GM12878 (cell line): ENCODE data around the gene SLC1A2. TPM values are rescaled to one million over a fixed set of nuclear protein-coding genes. Genes with fewer than 3 reads are reported as not detected.
A peak's percentile ranks its signal among the peaks of the same experiment; 100 is the strongest.

ENCODE experiments used
- BHLHE40 ChIP-seq, 2 experiments: fragments of 450-650 bp in 1 of 2; IDR thresholded peaks; 2 replicates each; pipeline ENCODE4 v1.6.1; 2011 to 2017; ENCODE audit warnings: low read depth in 2 of 2, borderline replicate concordance in 1 of 2, improper control_type of control experiment in 1 of 2, low read length in 1 of 2, mild to moderate bottlenecking in 1 of 2
- CBFB ChIP-seq: IDR thresholded peaks from 2 replicates; pipeline ENCODE4 v1.6.1; 2016; ENCODE audit warnings: antibody characterized with exemption, low read depth
- GATAD2B ChIP-seq: fragments of 450-650 bp; conservative IDR thresholded peaks from 2 replicates; pipeline ENCODE4 v1.6.1; 2017; ENCODE audit warnings: low read depth, mild to moderate bottlenecking, moderate library complexity
- IKZF1 ChIP-seq: fragments of 450-650 bp; conservative IDR thresholded peaks from 2 replicates; pipeline ENCODE4 v1.6.1; 2017; ENCODE audit warnings: antibody characterized with exemption, mild to moderate bottlenecking
- NR2C1 ChIP-seq: fragments of 450-650 bp; IDR thresholded peaks from 2 replicates; pipeline ENCODE4 v1.6.1; 2017; ENCODE audit warnings: antibody characterized with exemption, mild to moderate bottlenecking, moderate library complexity
- RAD51 ChIP-seq: fragments of 450-650 bp; IDR thresholded peaks from 2 replicates; pipeline ENCODE4 v1.6.1; 2016; ENCODE audit warnings: moderate library complexity, mild to moderate bottlenecking, inconsistent platforms
- RCOR1 ChIP-seq: conservative IDR thresholded peaks from 2 replicates; pipeline ENCODE4 v1.6.1; 2012; ENCODE audit warnings: low read depth, low read length, improper control_type of control experiment
- RUNX3 ChIP-seq: IDR thresholded peaks from 2 replicates; pipeline ENCODE4 v1.6.1; 2012; ENCODE audit warnings: low read length, inconsistent platforms
- SUZ12 ChIP-seq: fragments of 200-600 bp; sonication (generic); IDR thresholded peaks from one replicate; pipeline ENCODE4 v1.6.1; 2018; ENCODE audit warnings: antibody characterized with exemption, mild to moderate bottlenecking; ENCODE audit not compliant: unreplicated experiment
- TCF3 ChIP-seq: IDR thresholded peaks from 2 replicates; pipeline ENCODE4 v1.6.1; 2012; ENCODE audit warnings: low read depth, mild to moderate bottlenecking, low read length, borderline replicate concordance; ENCODE audit not compliant: insufficient read depth
- YY1 ChIP-seq: IDR thresholded peaks from 2 replicates; pipeline ENCODE4 v1.6.1; 2011; ENCODE audit warnings: low read depth, mild to moderate bottlenecking, low read length
- polyA plus RNA-seq, 11 experiments: library from polyadenylated mRNA; depleted of rRNA in 4 of 11; unstranded in 6 of 11; stranded (reverse) in 5 of 11; fragments of >200 nt; fragmentation: Nextera tagmentation in 4 of 11; fragmentation: Illumina TruSeq in 1 of 11; extraction: Ambion mirVana in 4 of 11; extraction: Trizol in 1 of 11; gene quantifications; 1 replicate in 1 of 11; 2 replicates in 10 of 11; pipeline versions ENCODE4 v1.2.1 to v1.2.3, GENCODE V29; 2011 to 2016; ENCODE audit warnings: inconsistent platforms in 2 of 11, missing spikeins in 2 of 11, low read depth in 1 of 11
- total RNA-seq, 4 experiments: library from RNA; depleted of rRNA in 3 of 4; stranded (reverse); fragments of >200 nt in 3 of 4; fragmentation: Illumina TruSeq in 1 of 4; extraction: Trizol in 1 of 4; gene quantifications; 2 replicates each; pipeline versions ENCODE4 v1.2.1 to v1.2.3, GENCODE V29; 2013 to 2021
- TF ChIP-seq, protein P1 (sequence below): fragments of 450-650 bp; formaldehyde crosslinking; IDR thresholded peaks from 2 replicates; pipeline ENCODE4 v1.5.0; 2022; ENCODE audit warnings: mild to moderate bottlenecking, missing genetic modification characterization
- TF ChIP-seq, protein P2 (sequence below): IDR thresholded peaks from 2 replicates; pipeline ENCODE4 v1.6.1; 2012; ENCODE audit warnings: low read depth, low read length, improper control_type of control experiment
- TF ChIP-seq, protein P3 (sequence below): fragments of 450-650 bp; IDR thresholded peaks from 2 replicates; pipeline ENCODE4 v1.6.1; 2016; ENCODE audit warnings: mild to moderate bottlenecking
- TF ChIP-seq, protein P4 (sequence below): IDR thresholded peaks from 2 replicates; pipeline ENCODE4 v1.6.1; 2012; ENCODE audit warnings: low read depth, low read length, improper control_type of control experiment
- TF ChIP-seq, protein P5 (sequence below): fragments of 450-650 bp; formaldehyde crosslinking; IDR thresholded peaks from 2 replicates; pipeline ENCODE4 v1.4.0; 2022; ENCODE audit warnings: mild to moderate bottlenecking, moderate library complexity
- TF ChIP-seq, protein P6 (sequence below): fragments of 150-350 bp; IDR thresholded peaks from 2 replicates; pipeline ENCODE4 v1.6.1; 2016; ENCODE audit warnings: low read depth, low read length

SLC1A2 gene
- total and polyA plus RNA-seq, 10 of the 15 experiments (the other 5 are each of a cell fraction or from before 2014, with no cell fraction given): 0.01 to 0.84 (median 0.22) TPM; not detected in 1

DNA sequence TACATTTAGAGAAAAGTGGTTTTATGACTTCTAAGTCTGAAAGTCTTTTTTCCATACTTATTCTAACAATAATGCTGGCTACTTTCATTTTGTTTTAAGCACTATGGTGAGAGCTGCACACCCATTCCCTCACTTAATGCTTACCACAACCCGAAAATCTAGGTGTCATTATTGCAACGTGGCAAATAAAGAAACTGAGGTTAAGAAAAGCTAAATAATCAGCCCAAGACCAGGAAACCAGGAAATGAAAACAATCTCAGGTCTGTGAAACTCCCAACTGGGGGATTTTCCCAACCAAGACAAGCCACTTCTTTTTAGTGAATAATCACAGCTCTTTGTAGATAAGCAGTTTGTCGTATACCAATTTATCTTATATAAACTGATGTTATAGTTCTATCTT is 126.3 kb downstream of the SLC1A2 start (continued):
- TF ChIP-seq, protein P1, sequence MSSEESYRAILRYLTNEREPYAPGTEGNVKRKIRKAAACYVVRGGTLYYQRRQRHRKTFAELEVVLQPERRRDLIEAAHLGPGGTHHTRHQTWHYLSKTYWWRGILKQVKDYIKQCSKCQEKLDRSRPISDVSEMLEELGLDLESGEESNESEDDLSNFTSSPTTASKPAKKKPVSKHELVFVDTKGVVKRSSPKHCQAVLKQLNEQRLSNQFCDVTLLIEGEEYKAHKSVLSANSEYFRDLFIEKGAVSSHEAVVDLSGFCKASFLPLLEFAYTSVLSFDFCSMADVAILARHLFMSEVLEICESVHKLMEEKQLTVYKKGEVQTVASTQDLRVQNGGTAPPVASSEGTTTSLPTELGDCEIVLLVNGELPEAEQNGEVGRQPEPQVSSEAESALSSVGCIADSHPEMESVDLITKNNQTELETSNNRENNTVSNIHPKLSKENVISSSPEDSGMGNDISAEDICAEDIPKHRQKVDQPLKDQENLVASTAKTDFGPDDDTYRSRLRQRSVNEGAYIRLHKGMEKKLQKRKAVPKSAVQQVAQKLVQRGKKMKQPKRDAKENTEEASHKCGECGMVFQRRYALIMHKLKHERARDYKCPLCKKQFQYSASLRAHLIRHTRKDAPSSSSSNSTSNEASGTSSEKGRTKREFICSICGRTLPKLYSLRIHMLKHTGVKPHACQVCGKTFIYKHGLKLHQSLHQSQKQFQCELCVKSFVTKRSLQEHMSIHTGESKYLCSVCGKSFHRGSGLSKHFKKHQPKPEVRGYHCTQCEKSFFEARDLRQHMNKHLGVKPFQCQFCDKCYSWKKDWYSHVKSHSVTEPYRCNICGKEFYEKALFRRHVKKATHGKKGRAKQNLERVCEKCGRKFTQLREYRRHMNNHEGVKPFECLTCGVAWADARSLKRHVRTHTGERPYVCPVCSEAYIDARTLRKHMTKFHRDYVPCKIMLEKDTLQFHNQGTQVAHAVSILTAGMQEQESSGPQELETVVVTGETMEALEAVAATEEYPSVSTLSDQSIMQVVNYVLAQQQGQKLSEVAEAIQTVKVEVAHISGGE (CRISPR knock-in tag): no peak
- TF ChIP-seq YY1 (no peak), TCF3 (no peak), RAD51 (no peak), RUNX3 (peak; percentile 78), CBFB (no peak), IKZF1 (peak; percentile 59; the same call in 1 of the 2 replicates), NR2C1 (no peak), BHLHE40 (IDR thresholded peaks at IDR 0.05; ENCODE audit: borderline replicate concordance in 1 of 2, low read depth in 2 of 2, low read length in 1 of 2) (no peak), GATAD2B (0 out of 2 replicates have a peak, but pooled peaks have one; percentile 34), SUZ12 (no peak), RCOR1 (no peak)
- TF ChIP-seq, protein P2, sequence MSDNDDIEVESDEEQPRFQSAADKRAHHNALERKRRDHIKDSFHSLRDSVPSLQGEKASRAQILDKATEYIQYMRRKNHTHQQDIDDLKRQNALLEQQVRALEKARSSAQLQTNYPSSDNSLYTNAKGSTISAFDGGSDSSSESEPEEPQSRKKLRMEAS: no peak
- TF ChIP-seq, protein P3, sequence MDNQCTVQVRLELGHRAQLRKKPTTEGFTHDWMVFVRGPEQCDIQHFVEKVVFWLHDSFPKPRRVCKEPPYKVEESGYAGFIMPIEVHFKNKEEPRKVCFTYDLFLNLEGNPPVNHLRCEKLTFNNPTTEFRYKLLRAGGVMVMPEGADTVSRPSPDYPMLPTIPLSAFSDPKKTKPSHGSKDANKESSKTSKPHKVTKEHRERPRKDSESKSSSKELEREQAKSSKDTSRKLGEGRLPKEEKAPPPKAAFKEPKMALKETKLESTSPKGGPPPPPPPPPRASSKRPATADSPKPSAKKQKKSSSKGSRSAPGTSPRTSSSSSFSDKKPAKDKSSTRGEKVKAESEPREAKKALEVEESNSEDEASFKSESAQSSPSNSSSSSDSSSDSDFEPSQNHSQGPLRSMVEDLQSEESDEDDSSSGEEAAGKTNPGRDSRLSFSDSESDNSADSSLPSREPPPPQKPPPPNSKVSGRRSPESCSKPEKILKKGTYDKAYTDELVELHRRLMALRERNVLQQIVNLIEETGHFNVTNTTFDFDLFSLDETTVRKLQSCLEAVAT: no peak
- TF ChIP-seq, protein P4, sequence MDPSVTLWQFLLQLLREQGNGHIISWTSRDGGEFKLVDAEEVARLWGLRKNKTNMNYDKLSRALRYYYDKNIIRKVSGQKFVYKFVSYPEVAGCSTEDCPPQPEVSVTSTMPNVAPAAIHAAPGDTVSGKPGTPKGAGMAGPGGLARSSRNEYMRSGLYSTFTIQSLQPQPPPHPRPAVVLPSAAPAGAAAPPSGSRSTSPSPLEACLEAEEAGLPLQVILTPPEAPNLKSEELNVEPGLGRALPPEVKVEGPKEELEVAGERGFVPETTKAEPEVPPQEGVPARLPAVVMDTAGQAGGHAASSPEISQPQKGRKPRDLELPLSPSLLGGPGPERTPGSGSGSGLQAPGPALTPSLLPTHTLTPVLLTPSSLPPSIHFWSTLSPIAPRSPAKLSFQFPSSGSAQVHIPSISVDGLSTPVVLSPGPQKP: no peak
- TF ChIP-seq, protein P5, sequence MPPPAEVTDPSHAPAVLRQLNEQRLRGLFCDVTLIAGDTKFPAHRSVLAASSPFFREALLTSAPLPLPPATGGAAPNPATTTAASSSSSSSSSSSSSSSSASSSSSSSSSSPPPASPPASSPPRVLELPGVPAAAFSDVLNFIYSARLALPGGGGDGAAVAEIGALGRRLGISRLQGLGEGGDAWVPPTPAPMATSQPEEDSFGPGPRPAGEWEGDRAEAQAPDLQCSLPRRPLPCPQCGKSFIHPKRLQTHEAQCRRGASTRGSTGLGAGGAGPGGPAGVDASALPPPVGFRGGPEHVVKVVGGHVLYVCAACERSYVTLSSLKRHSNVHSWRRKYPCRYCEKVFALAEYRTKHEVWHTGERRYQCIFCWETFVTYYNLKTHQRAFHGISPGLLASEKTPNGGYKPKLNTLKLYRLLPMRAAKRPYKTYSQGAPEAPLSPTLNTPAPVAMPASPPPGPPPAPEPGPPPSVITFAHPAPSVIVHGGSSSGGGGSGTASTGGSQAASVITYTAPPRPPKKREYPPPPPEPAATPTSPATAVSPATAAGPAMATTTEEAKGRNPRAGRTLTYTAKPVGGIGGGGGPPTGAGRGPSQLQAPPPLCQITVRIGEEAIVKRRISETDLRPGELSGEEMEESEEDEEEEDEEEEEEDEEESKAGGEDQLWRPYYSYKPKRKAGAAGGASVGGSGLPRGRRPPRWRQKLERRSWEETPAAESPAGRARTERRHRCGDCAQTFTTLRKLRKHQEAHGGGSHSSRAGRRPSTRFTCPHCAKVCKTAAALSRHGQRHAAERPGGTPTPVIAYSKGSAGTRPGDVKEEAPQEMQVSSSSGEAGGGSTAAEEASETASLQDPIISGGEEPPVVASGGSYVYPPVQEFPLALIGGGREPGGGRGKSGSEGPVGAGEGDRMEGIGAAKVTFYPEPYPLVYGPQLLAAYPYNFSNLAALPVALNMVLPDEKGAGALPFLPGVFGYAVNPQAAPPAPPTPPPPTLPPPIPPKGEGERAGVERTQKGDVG (CRISPR knock-in tag): no peak
- TF ChIP-seq, protein P6, sequence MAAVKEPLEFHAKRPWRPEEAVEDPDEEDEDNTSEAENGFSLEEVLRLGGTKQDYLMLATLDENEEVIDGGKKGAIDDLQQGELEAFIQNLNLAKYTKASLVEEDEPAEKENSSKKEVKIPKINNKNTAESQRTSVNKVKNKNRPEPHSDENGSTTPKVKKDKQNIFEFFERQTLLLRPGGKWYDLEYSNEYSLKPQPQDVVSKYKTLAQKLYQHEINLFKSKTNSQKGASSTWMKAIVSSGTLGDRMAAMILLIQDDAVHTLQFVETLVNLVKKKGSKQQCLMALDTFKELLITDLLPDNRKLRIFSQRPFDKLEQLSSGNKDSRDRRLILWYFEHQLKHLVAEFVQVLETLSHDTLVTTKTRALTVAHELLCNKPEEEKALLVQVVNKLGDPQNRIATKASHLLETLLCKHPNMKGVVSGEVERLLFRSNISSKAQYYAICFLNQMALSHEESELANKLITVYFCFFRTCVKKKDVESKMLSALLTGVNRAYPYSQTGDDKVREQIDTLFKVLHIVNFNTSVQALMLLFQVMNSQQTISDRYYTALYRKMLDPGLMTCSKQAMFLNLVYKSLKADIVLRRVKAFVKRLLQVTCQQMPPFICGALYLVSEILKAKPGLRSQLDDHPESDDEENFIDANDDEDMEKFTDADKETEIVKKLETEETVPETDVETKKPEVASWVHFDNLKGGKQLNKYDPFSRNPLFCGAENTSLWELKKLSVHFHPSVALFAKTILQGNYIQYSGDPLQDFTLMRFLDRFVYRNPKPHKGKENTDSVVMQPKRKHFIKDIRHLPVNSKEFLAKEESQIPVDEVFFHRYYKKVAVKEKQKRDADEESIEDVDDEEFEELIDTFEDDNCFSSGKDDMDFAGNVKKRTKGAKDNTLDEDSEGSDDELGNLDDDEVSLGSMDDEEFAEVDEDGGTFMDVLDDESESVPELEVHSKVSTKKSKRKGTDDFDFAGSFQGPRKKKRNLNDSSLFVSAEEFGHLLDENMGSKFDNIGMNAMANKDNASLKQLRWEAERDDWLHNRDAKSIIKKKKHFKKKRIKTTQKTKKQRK: no peak
